Measurements from ENCODE around the gene SCT.

The SCT gene

GRCh38 chr11:643849-644738, 17.1 kb upstream of the SCT start:
- DNase-seq (ENCODE audit: low read depth, low spot score): no peak

- no peak for DNase-seq (ENCODE audit: low read depth, low spot score)
These were observed 16.4 kb upstream of the SCT start for GRCh38 chr11:643366-643765.

- no peak for DNase-seq (ENCODE audit: low read depth, low spot score)
These were observed 14.9 kb upstream of the SCT start for GRCh38 chr11:641806-642370.

- DNase-seq (ENCODE audit: low read depth, low spot score): no peak
These were observed 13.2 kb upstream of the SCT start for GRCh38 chr11:640021-640706.

GRCh38 chr11:639332-639955, 12.5 kb upstream of the SCT start:
- DNase-seq (ENCODE audit: low read depth, low spot score): peak; percentile 38

- DNase-seq (ENCODE audit: low read depth, low spot score): peak; percentile 84
These were observed 11.8 kb upstream of the SCT start for GRCh38 chr11:638631-639331.

GRCh38 chr11:637593-638521, 10.9 kb upstream of the SCT start:
- DNase-seq (ENCODE audit: low read depth, low spot score): peak; percentile 46

GRCh38 chr11:637333-637592, 10.3 kb upstream of the SCT start:
- no peak for DNase-seq (ENCODE audit: low read depth, low spot score)

GRCh38 chr11:636511-637332, 9.7 kb upstream of the SCT start, which contains the start of gene DRD4:
TSS of gene DRD4 (plus strand) at chr11:637269. CDS start at chr11:637305, 36 bp downstream.
- peak; percentile 81 for DNase-seq (ENCODE audit: low read depth, low spot score)

GRCh38 chr11:635945-636510, 9.0 kb upstream of the SCT start:
- DNase-seq (ENCODE audit: low read depth, low spot score): no peak

GRCh38 chr11:630871-631270, 3.9 kb upstream of the SCT start:
- DNase-seq (ENCODE audit: low read depth, low spot score): no peak

- DNase-seq (ENCODE audit: low read depth, low spot score): peak; percentile 53
These were observed 2.2 kb upstream of the SCT start for GRCh38 chr11:629237-629583.

- DNase-seq (ENCODE audit: low read depth, low spot score): no peak
These were observed 1.1 kb upstream of the SCT start for GRCh38 chr11:628056-628455.

- DNase-seq (ENCODE audit: low read depth, low spot score): no peak
These were observed 261 bp upstream of the SCT start for GRCh38 chr11:627308-627576.

GRCh38 chr11:625636-626268, 1.2 kb downstream of the SCT start:
- no peak for DNase-seq (ENCODE audit: low read depth, low spot score)

- no peak for DNase-seq (ENCODE audit: low read depth, low spot score)
These were observed 2.0 kb downstream of the SCT start, which contains the start of gene CDHR5 for GRCh38 chr11:624705-625635. TSS of gene CDHR5 (minus strand) at chr11:624955. CDS start at chr11:624902, 53 bp downstream.

GRCh38 chr11:623999-624704, 2.8 kb downstream of the SCT start:
- DNase-seq (ENCODE audit: low read depth, low spot score): no peak
